Gastrocnemius medialis (tissue), 4 donors: ENCODE results near the gene ALDH3A1.

Experiments used
- CTCF ChIP-seq, 5 experiments: fragments of 450-650 bp in 3 of 5; fragments of 200-600 bp in 2 of 5; sonication (generic) in 2 of 5; IDR thresholded peaks in 4 of 5; conservative IDR thresholded peaks in 1 of 5; 1 replicate in 4 of 5; 2 replicates in 1 of 5; pipeline ENCODE4 v1.5.1; 2016 to 2019; ENCODE audit warnings: antibody characterized with exemption in 5 of 5, mild to moderate bottlenecking in 3 of 5, moderate library complexity in 3 of 5
- POLR2A ChIP-seq, 2 donors: fragments of 450-650 bp; IDR thresholded peaks; one replicate each; pipeline ENCODE4 v1.6.1; 2017; ENCODE audit warnings: antibody characterized with exemption in 2 of 2, mild to moderate bottlenecking in 2 of 2, moderate library complexity in 2 of 2

DNA sequence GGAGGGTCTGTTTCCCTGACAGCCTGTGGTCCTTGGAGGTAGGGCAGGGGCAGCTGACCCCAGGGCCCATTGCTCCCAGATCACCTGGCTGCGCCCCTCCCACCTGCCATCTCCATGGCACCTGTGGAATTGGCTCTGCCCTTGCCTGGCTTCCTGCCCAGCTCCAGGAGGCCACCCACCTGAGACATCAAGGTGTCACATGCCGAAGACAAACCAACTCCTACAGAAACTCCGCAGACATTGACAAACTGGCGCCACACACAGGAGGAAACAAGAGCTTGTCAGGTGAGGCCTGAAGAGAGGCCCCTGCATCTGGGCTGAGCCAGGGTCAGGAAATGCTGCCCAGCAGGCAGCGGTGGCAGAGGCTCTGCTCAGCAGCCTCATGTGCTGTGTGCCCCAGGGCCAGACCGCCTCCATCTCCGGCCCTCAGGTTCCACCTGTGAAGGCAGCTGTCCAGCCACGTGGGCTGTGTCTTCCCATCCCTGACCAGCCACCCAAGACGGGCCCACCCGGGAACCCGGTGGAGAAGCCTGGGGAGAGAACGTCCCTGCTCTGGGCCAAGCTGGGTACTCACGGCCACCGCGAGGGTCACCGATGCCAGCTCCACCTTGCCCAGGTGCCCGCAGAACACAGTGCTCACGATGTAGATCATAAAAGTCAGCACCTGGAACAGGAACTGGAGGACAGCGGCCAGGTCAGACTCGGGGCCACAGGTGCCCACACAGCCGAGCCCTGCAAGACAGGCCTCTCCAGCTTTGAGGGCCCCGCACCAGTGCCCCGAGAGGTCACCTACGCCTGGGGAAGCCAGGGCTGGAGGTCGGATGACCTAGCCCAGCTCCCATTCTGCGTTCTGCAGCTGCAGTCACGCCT lies 33.3 kb downstream of the ALDH3A1 start:
- TF ChIP-seq CTCF (IDR thresholded peaks at IDR 0.05 in 4 of 5, conservative IDR thresholded peaks at IDR 0.05 in 1 of 5) (no peak), POLR2A (IDR thresholded peaks at IDR 0.05) (no peak)
